ENCODE data around the gene COL23A1.

- TF ChIP-seq POLR2AphosphoS5 (IDR thresholded peaks at IDR 0.05; ENCODE audit: low read depth) (no peak), CTCF (conservative IDR thresholded peaks at IDR 0.05; ENCODE audit: low read depth in 2 of 2) (no peak), EZH2 (IDR thresholded peaks at IDR 0.05; ENCODE audit: low read depth, unreplicated experiment) (no peak), REST (IDR thresholded peaks at IDR 0.05; ENCODE audit: unreplicated experiment) (no peak)
Measured at GRCh38 chr5:178274781-178275537, 315.2 kb downstream of the COL23A1 start.

All from GM23338 (cell line).